NCI-H2081 treated with DMSO at 0.1 percent for 48 hours (cell line): ENCODE data around the gene SLCO4A1.

ENCODE experiments used
- DNase-seq: peaks from one replicate; lab custom pipeline; 2025; lab: John Stamatoyannopoulos, UW

The SLCO4A1 gene

DNA sequence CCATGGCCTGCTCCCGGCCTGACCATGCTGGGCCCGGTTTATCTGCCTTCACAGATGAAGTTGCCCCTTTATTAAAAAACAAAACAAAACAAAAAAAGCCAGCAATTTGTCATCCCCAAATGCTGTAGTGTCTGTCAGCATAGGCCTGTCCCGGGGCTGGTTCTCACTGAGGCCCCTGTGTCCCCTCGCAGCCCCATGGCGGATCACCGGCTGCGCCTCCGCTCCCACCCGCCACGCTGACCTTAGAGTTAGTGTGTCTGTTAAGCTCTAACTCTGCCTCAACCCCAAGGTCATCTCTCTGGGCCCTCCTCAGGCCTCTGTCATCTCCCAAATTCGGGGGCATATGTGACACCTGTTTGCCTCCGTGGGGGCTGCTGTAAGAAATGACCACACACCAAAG lies 11.1 kb downstream of the SLCO4A1 start:
- DNase-seq = no peak

DNA sequence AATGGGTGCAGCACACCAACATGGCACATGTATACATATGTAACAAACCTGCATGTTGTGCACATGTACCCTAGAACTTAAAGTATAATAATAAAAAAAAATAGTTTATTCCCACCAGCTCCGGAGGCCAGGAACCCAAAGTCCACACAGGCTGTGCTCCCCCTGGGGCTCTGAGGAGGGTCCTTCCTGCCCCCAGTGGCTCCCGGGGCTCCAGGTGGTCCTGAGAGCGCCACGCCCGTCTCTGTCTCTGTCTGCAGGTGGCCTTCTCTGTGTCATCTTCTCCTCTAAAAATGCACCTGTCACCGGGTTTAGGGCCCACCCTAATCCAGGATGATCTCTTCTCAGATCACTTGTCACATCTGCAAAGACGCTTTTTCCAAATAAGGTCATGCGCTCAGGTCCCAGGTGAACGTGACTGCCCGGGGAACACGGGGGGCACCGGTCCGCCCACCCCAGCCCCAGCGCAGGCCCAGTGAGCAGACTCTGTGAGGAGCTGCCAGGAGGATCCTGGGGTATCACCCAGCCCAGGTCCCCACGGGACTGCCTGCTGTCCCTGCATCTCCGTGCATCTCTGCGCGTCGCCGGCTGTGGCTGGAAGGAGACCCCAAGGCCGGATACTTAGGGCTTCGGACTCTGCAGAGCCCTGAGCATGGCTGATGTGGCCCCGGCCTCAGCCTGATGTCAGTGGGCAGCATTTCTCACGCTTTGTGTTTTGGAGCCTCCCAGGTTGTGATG lies 11.8 kb downstream of the SLCO4A1 start:
- no peak for DNase-seq

DNA sequence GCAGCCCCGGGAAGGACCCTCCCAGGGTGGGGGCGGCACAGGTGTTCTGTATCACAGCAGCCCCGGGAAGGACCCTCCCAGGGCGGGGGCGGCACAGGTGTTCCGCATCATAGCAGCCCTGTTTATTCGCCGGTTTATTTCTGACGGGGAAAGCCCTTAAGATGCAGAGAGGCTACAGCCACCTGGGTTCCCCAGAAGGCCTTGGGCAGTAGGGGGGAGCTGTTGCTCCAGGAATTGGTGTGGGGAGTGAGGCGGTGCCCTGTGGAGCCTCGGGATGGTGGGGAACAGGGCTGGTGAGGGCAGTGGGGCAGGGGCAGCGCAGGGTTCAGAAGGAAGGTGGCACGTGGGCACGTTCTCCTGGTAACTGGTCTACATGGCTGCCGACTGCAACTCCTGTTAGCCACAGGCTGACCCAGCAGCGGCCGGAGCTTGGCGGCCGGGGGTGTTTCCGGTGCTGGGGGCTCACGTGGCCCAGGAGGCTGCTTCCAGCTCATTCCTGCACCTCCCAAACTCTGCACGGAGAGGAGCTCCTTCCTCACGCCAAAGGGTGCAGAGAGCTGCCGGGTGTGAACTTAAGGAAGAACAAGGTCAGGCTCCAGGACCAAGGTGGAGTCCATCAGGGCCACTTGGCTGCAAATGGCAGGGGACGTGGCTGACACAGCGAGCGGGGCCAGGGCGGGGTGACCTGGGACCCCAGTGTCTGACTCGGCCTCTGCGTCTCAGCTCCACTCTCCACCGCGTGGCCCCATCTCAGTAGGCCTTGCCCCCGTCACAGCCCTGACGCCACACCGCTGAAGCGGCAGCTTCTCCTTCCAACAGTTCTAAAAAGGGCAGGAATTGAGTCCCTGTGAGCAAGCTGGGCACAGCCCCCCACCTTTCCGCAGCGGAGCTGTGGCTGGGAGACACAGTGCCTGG lies 13.2 kb downstream of the SLCO4A1 start:
- DNase-seq = no peak

DNA sequence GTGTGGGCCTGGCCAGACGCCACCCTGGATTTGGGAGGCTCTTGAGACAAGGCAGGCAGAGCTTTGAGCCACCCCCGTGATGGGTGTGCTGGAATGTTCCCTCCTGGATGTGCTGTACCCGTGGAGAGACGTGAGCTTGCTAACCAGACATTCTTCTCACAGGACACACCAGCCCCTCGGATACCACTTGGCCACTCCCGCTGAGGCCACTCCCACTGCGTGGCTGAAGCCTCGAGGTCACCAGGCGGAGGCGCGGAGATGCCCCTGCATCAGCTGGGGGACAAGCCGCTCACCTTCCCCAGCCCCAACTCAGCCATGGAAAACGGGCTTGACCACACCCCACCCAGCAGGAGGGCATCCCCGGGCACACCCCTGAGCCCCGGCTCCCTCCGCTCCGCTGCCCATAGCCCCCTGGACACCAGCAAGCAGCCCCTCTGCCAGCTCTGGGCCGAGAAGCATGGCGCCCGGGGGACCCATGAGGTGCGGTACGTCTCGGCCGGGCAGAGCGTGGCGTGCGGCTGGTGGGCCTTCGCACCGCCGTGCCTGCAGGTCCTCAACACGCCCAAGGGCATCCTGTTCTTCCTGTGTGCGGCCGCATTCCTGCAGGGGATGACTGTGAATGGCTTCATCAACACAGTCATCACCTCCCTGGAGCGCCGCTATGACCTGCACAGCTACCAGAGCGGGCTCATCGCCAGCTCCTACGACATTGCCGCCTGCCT lies 14.1 kb downstream of the SLCO4A1 start:
- DNase-seq = no peak

DNA sequence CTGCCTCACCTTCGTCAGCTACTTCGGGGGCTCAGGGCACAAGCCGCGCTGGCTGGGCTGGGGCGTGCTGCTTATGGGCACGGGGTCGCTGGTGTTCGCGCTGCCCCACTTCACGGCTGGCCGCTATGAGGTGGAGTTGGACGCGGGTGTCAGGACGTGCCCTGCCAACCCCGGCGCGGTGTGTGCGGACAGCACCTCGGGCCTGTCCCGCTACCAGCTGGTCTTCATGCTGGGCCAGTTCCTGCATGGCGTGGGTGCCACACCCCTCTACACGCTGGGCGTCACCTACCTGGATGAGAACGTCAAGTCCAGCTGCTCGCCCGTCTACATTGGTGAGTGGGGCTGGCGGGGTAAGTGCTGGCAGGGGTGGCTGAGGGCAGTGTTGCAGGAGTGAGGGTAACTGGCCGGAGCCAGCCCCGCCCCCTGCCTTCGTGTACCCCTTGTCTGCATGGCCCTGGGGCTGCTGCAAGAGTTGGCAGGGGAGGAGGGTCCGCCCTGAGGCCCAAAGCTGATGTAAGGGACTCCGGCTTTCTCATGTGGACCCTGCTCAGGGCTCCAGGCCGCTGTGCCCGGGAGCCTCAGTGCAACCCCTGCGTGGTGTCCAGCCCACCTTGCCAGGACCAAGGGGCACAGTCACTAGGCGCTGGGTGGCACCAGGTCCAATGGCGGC lies 14.8 kb downstream of the SLCO4A1 start:
- no peak for DNase-seq

DNA sequence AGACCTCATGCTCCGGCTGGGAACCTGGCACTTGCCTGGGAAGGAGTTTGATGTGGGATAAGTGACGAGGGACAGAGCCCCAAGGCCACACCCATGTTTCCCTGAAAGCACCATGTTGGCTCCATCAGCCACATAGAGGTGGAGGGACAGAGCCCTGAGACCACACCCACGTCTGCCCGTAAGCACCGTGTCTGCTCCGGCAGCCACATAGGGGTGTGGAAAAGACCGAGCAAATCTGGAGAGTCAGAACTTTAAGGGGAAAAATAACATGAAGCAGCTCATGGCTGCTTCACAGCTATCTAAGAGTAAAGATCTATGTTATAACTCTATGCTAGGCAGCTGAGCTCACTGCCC lies 15.3 kb downstream of the SLCO4A1 start:
- no peak for DNase-seq

DNA sequence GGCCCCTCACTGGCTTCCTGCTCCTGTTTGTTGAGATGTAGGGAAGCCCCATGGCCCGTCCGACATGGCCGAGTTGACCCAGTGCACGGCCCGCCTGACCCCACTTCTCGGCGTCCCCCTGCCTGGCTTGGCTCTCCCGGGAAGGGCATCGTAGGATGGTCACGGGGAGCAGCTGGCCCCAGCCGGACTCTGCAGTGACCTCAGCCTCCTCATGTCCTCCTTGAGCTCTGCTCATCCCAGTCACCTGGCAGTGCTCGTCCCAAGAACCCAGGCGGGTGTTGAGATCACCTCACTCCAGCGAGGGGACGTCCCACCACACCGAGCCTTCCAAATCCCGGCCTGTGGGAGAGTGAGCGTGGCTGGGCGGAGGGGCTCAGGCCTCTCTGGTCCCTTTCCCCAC lies 15.7 kb downstream of the SLCO4A1 start:
- no peak for DNase-seq

DNA sequence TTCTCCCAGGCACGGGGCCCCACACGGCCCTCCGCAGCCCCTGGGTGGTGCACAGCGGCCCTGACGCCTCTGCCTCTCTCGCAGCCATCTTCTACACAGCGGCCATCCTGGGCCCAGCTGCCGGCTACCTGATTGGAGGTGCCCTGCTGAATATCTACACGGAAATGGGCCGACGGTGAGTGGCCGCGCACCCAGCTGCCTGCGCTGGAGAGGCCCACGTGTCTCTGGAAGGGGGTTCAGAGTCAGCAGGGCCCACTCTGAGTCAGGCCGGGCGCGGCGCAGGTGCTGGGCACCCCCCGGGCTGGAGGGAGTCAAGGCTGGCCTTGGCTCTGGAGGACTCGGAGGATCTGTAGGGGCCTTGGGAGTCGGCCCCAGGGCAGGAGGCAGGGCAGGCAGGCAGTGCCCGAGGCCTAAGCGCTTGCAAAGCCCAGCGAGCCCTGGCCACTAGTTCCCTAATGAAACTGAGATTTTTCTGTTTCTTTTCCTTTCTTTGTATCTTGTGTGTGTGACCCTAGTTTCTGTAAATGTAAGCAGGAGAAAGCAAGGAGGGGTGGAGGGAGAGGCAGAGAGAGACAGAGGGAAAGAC lies 16.4 kb downstream of the SLCO4A1 start:
- DNase-seq = no peak

DNA sequence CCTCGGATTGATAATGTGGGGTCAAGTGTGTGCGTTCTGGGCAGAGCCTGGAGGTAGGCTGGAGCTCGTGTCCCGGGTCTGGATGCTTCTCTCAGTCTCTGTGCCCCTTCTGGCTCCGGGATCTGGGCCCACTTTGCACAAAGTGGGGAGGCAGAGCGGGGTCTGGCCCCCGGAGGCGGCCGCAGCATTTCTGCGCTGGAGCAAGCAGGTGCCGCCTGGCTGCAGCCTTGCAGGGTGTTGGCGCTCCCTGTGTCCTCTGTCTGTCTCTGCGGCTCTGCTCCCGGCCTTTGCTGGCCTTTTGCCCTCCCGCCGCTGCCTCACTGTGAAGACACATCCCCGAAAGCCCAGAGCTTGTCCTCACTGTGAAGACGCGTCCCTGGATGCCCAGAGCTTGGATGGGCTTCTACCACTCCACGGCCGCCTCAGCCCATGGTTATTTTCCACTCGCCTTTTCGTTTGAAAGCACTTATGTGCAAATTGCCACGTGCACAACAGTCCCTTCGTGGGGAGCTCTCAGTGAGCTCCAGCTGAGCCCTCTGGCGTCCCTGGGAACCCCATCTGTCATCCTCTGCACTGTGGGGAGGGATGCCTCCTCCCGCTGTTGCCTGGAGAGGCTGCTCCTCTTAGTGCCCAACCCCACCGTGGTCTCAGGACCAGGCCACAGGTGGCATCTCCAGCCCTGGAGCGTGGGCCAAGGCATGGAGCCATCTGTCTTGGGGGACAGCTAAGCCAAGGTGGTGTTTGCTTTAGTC lies 17.4 kb downstream of the SLCO4A1 start:
- no peak for DNase-seq

DNA sequence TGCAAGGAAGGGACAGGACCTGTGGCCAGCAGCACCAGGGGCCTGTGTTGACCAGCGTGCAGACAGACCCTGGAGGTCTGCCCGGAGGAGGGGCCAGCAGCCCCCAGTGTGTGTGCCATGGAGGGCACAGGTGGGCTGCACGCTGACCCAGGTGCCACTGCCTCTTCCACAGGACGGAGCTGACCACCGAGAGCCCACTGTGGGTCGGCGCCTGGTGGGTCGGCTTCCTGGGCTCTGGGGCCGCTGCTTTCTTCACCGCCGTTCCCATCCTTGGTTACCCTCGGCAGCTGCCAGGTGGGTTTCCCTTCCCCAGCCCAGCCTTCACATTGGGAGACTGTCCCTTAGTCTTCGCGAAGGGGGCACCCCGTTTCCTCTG lies 17.9 kb downstream of the SLCO4A1 start:
- DNase-seq = no peak

DNA sequence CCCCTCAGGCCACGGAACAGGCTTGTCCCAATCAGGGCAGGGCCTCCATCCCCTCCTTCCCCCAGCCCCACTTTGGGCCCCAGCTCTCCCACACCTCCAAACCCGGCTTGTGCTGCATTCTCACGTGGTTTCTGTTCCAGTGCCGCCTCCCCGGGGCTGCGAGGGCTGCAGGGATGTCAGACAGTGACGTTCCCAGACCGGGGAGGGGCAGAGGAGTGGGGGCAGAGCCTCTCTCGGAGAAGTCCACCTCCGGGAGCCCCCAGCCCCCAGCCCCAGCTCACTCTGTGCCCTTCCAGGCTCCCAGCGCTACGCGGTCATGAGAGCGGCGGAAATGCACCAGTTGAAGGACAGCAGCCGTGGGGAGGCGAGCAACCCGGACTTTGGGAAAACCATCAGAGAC lies 18.5 kb downstream of the SLCO4A1 start:
- DNase-seq = no peak

DNA sequence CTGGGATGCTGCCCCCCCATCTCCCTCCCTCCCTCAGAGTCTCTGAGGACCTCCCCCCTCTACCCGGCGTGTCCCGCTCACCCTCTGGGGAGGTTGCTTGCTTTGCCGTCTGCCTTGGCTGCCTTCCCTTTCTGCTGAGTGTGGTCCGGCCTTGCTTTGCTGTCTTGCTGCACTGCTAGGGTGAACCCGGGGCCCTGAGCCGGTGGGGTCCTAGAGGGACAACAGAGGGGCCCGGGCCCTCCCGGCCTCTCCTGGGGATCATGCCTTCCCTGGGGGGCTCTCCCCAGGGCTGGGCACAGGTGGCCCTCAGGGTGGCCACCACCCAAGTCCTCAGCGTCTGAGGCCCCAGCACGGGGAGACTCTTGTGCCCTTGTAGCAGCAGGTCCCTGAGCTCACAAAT lies 19.3 kb downstream of the SLCO4A1 start:
- DNase-seq = no peak

DNA sequence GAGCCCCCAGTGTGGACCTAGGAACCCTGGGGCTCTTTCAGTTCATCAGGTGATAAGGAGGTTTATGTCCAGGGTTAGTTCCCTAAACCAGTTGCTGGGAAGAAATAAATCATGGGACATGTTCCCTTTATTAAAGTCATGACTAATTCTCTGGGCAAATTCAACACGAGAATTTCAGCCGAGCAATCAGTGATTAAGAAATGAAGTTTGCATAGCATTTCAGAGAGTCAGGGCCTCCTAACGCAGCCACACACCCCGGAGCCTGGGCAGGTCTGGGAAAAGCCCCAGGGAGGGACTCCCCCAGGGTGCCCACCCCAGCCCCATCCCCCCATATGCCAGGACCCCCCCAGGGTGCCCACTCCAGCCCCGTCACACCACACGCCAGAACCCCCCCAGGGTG lies 20.1 kb downstream of the SLCO4A1 start:
- no peak for DNase-seq

DNA sequence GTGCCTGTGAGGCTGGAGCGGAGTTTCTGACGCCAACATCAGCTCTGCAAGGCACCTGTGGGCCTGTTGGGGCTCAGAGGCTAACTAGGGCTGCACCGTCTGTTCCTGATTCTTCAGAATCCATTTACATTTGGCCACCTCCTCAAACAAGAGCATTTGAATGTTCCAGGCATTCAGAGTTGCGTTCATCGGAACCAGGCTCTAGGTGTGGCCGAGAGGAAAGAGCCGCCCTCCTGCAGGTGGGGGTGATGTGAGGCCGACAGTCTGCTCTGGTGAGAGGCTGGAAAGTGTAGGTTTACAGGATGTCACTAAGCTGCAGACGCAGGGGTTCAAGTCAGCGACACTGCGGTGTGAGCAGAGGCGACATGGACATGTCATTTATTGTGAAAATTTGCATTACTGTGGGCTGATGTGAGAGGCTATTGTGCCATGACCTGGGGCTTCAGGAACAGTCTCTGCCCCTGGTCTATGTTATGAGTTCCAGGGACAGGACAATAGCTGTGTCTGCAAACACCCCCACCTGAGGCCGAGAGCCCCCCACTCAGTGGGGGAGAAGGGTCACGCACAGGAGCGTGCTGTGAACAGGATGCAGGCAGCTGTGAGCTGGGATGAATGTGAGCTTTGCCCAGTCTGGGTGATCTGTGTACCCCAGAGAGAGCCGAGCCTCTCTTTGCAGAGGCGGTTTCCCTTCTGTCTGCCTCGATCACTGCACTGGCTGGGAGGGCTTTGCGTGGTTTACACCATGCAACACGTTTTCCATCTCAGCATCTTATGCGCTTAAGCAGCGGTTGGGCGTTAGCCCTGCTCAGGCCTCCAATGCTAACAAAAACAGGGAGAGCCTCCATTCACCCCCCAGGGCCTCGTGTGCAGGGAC lies 21.1 kb downstream of the SLCO4A1 start:
- no peak for DNase-seq

DNA sequence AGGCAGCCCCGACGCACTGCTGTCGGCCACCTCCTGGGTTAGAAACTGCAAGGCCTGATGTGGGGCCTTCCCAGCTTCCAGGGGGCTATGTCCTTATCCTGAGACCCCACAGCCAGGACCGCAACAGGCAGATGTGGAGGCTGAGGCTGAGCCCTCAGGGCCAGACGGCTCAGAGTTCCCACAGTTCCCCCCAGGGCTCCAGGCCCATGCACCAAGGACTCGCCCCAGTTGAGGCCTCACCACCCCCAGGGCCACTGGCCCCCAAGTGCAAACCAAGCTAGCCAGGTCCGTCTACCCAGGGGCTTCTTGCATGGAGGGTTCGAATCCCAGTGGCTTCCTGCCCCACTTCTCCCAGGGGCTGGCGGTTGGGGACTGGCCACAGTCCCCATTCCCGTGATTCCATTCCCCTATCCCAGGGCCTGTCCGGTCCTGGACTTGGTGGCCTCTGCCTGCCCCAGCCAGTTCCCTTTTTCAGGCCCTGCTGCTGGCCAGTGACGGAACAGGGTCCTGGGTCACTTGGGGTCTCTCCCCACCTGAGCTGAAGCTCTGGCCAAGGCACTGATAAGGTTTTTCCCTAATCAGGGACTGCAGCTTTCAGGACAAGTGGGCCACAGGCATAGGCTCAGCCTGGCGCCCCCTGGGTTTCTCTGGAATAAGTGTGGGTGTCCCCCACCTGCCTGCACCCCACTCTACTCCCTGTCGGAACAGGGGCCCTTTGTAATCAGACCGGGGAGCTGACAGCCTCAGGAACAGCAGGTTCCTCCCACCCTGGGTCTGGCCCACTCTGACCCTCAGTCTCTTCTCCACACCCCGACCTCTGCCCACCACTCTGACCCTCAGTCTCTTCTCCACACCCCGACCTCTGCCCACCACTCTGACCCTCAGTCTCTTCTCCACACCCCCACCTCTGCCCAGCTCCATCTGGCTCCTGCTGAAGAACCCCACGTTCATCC lies 22.0 kb downstream of the SLCO4A1 start:
- no peak for DNase-seq

DNA sequence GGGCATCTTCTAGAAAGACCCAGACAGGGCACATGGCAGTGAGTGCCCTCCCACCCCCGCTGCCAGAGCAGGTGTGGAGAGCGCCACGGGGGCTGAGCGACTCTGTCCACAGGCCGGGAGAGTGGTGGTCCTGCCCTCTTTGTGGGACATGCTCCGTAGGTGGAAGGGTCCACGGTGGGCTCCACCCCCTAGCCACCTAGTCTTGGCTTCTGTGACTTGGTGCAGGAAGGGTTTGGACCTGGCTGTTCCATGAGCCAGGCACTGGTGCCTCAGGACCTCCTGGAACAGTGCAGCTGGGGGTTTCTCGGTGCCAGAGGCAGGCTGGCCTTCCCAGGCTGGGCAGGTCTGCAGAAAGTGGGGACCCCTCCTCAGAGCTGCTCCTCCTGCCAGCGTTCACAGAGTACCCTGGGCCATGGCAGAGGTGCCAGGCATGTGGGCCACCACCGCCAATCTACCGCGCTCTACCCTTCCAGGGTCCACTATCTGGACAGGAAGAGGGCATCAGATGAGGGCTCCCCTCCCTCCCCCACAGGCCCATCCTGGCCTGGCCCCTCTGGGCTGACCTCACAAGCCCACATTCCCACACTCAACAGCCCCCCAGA lies 23.0 kb downstream of the SLCO4A1 start:
- no peak for DNase-seq

DNA sequence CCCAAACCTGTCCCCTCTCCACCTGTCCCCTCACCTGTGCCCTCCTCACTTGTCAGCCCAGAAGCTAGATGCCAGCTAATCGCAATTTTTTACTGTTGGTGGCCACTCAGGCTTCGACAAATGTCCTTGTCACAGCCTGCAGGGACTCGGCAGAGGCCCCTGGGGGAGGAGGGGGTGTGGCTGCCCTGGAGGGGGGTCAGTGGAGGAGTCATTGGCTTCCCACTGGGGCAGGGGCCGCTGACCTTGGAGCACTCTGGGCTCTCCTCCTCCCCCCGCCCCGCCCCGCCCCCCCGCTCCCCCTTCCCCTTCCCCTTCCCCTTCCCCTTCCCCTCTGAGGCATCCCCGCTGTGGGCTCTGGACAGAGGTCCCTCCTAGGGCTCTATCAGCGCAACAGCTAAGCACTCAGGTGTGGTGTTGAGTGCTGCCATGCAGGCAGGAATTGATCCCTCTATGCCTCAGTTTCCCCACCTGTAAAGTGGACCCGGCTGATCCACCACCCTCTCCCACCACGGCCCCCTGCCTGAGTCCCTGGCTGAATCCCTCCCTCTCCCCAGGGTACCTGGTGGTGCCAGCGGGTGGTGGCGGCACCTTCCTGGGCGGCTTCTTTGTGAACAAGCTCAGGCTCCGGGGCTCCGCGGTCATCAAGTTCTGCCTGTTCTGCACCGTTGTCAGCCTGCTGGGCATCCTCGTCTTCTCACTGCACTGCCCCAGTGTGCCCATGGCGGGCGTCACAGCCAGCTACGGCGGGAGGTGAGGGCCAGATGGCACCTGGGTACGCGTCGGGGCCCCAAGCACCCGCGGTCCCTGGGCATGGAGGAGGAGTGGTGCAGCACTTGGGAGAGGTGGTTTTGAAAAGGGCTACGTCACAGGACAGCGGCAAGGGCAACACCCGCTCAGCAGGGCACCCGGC lies 23.8 kb downstream of the SLCO4A1 start:
- no peak for DNase-seq
